Transverse colon (tissue), 4 donors: ENCODE results near the gene SDF2L1. TPM values are rescaled to one million over a fixed set of nuclear protein-coding genes. Genes with fewer than 3 reads are reported as not detected.

ENCODE experiments used
- DNase-seq: peaks from one replicate; pipeline ENCODE4 v3.0.0-alpha.2; 2019
- H3K27ac ChIP-seq, 4 donors: fragments of 200-600 bp; sonication (generic); 2 replicates each; pipeline ENCODE4 v1.5.1; 2016 to 2018; ENCODE audit warnings: inconsistent platforms in 4 of 4
- H3K27me3 ChIP-seq: fragments of 200-600 bp; sonication (generic); 2 replicates; pipeline ENCODE4 v1.5.1; 2017; ENCODE audit warnings: inconsistent platforms
- H3K36me3 ChIP-seq, 4 donors: fragments of 200-600 bp; sonication (generic); 2 replicates each; pipeline ENCODE4 v1.5.1; 2017 to 2019; ENCODE audit warnings: inconsistent platforms in 4 of 4
- H3K4me1 ChIP-seq, 4 donors: fragments of 200-600 bp; sonication (generic); 2 replicates each; pipeline ENCODE4 v1.5.1; 2017 to 2020; ENCODE audit warnings: inconsistent platforms in 4 of 4
- H3K4me3 ChIP-seq, 4 donors: fragments of 200-600 bp; sonication (generic); 1 replicate in 1 of 4; 2 replicates in 3 of 4; pipeline versions ENCODE4 v1.5.1 to v1.6.1; 2017 to 2019; ENCODE audit warnings: inconsistent platforms in 4 of 4
- H3K9me3 ChIP-seq, 2 donors: fragments of 200-600 bp; sonication (generic); 2 replicates each; pipeline ENCODE4 v1.5.1; 2017 to 2019; ENCODE audit warnings: inconsistent platforms in 2 of 2
- CTCF ChIP-seq, 5 experiments: fragments of 200-600 bp in 3 of 5; fragments of 450-650 bp in 2 of 5; sonication (generic) in 3 of 5; IDR thresholded peaks; 1 replicate in 2 of 5; 2 replicates in 3 of 5; pipeline ENCODE4 v1.5.1; 2016 to 2017; ENCODE audit warnings: antibody characterized with exemption in 5 of 5, inconsistent platforms in 3 of 5, mild to moderate bottlenecking in 2 of 5, moderate library complexity in 1 of 5
- EP300 ChIP-seq: sonication (generic); formaldehyde crosslinking; IDR thresholded peaks from one replicate; pipeline ENCODE4 v1.6.1; 2017; ENCODE audit warnings: antibody characterized with exemption, low read depth
- POLR2A ChIP-seq: fragments of 450-650 bp; IDR thresholded peaks from one replicate; pipeline ENCODE4 v1.6.1; 2016; ENCODE audit warnings: antibody characterized with exemption, mild to moderate bottlenecking, moderate library complexity
- POLR2AphosphoS5 ChIP-seq, 3 donors: sonication (generic); formaldehyde crosslinking; IDR thresholded peaks; one replicate each; pipeline ENCODE4 v1.6.1; 2016; ENCODE audit warnings: antibody characterized with exemption in 3 of 3
- WGBS, 2 donors: methylation state at CpG; one replicate each; pipeline ENCODE4 v1.1.5; 2018; ENCODE audit warnings: low coverage in 1 of 2; 5-methylcytosine and 5-hydroxymethylcytosine counted together
- in situ Hi-C, 4 donors: fragments of 200-750 bp; cut with MboI; loops; one replicate each; pipeline versions ENCODE4 v1.15.0 to v1.15.1; 2017; ENCODE audit warnings: low sequenced_read_pairs in 3 of 4, low pct_ligation_motif_present in 1 of 4, low pct_unique_long_range_greater_than_20kb in 1 of 4
- intact Hi-C: fragments of 100-400 bp; cut with DNase I; formaldehyde crosslinking; loops from one replicate; pipeline ENCODE4 v1.15.1; 2023; ENCODE audit warnings: low total_unique reads
- total RNA-seq, 4 donors: library from RNA; depleted of rRNA; stranded (reverse); fragments of >200 nt; gene quantifications; one replicate each; pipeline ENCODE4 v1.1.0, GENCODE V29; 2016

Gene SDF2L1
- total RNA-seq, 4 donors from 2014 or later: 34.0 to 55.7 (median 39.5) TPM; not detected in 1

GRCh38 chr22:21624120-21624879 is 17.8 kb upstream of the SDF2L1 start:
- TF ChIP-seq POLR2A (peak; percentile 5), POLR2AphosphoS5 (IDR thresholded peaks at IDR 0.05) (no peak), CTCF (IDR thresholded peaks at IDR 0.05) (peak in 4 of 5 experiments; percentile 10 to 27 (median 18)), EP300 (no peak)
- Histone ChIP-seq H3K4me3 (no peak overlapping the region), H3K36me3 (peaks cover 0 to 3% (median 0%) of the 10 kb centered on the region in 4 donors), H3K27ac (no peak overlapping the region), H3K9me3 (no peaks in the 10 kb centered on the region), H3K27me3 (no peaks in the 10 kb centered on the region), H3K4me1 (peaks cover 6 to 37% (median 18%) of the 10 kb centered on the region in 4 donors)
- intact Hi-C loops: no loop called here
- WGBS, 2 donors: 66% methylated on average over 8 of the region's 8 CpGs; no CpG with 5 or more reads in 1 of the 2 donors
- in situ Hi-C loops: no loop called here
- DNase-seq: peak; percentile 23

GRCh38 chr22:21624880-21625791 is 17.0 kb upstream of the SDF2L1 start:
- H3K4me1 ChIP-seq: peaks cover 6 to 38% (median 19%) of the 10 kb centered on the region in 4 donors
- WGBS, 2 donors: 84 to 100% methylated on average over 1 to 12 of the region's 12 CpGs
- no peaks in the 10 kb centered on the region for H3K27me3 ChIP-seq
- TF ChIP-seq EP300: no peak
- TF ChIP-seq POLR2A: no peak
- TF ChIP-seq CTCF (IDR thresholded peaks at IDR 0.05): no peak
- no peak for TF ChIP-seq POLR2AphosphoS5 (IDR thresholded peaks at IDR 0.05)
- H3K27ac ChIP-seq: no peak overlapping the region
- no peaks in the 10 kb centered on the region for H3K9me3 ChIP-seq
- in situ Hi-C loops: no loop called here
- intact Hi-C loops: no loop called here
- H3K36me3 ChIP-seq: peaks cover 0 to 3% (median 0%) of the 10 kb centered on the region in 4 donors
- no peak for DNase-seq
- H3K4me3 ChIP-seq: no peak overlapping the region

- Histone ChIP-seq H3K27me3 (no peaks in the 10 kb centered on the region), H3K27ac (no peak overlapping the region), H3K4me1 (peaks cover 6 to 39% (median 22%) of the 10 kb centered on the region in 4 donors), H3K9me3 (no peaks in the 10 kb centered on the region), H3K4me3 (no peak overlapping the region), H3K36me3 (peaks cover 0 to 3% (median 0%) of the 10 kb centered on the region in 4 donors)
- no peak for DNase-seq
- intact Hi-C loops (no loop called here), in situ Hi-C loops (no loop called here)
- 70 to 74% methylated on average over 2 to 4 of the region's 4 CpGs for WGBS, 2 donors
- TF ChIP-seq POLR2AphosphoS5 (IDR thresholded peaks at IDR 0.05) (no peak), EP300 (no peak), POLR2A (no peak), CTCF (IDR thresholded peaks at IDR 0.05) (no peak)
Measured at GRCh38 chr22:21626073-21626734, 15.9 kb upstream of the SDF2L1 start.
